ENCODE results near the gene BANK1.

- no peak for TF ChIP-seq YY1 (IDR thresholded peaks at IDR 0.05; ENCODE audit: low read depth)
- TF ChIP-seq TAF1 (IDR thresholded peaks at IDR 0.05; ENCODE audit: low read depth), result no peak
- TF ChIP-seq, protein P1, sequence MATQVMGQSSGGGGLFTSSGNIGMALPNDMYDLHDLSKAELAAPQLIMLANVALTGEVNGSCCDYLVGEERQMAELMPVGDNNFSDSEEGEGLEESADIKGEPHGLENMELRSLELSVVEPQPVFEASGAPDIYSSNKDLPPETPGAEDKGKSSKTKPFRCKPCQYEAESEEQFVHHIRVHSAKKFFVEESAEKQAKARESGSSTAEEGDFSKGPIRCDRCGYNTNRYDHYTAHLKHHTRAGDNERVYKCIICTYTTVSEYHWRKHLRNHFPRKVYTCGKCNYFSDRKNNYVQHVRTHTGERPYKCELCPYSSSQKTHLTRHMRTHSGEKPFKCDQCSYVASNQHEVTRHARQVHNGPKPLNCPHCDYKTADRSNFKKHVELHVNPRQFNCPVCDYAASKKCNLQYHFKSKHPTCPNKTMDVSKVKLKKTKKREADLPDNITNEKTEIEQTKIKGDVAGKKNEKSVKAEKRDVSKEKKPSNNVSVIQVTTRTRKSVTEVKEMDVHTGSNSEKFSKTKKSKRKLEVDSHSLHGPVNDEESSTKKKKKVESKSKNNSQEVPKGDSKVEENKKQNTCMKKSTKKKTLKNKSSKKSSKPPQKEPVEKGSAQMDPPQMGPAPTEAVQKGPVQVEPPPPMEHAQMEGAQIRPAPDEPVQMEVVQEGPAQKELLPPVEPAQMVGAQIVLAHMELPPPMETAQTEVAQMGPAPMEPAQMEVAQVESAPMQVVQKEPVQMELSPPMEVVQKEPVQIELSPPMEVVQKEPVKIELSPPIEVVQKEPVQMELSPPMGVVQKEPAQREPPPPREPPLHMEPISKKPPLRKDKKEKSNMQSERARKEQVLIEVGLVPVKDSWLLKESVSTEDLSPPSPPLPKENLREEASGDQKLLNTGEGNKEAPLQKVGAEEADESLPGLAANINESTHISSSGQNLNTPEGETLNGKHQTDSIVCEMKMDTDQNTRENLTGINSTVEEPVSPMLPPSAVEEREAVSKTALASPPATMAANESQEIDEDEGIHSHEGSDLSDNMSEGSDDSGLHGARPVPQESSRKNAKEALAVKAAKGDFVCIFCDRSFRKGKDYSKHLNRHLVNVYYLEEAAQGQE (IDR thresholded peaks at IDR 0.05; ENCODE audit: low read depth), result no peak
- no peak for TF ChIP-seq RAD21 (IDR thresholded peaks at IDR 0.05; ENCODE audit: low read depth)
- no peak for TF ChIP-seq TEAD4 (IDR thresholded peaks at IDR 0.05)
Observed at GRCh38 chr4:102037566-102037965, 247.0 kb downstream of the BANK1 start.

Measured in Ishikawa (cell line).